Activated CD4-positive, alpha-beta T cell treated with anti-CD3 and anti-CD28 coated beads, Interleukin-2, amount 50 U/mL, for 4 hours (primary cell): ENCODE data around the gene PARS2.

Experiments
- DNase-seq, 2 experiments: peaks; one replicate each; pipeline ENCODE4 v3.0.0-alpha.2; 2020

The PARS2 gene

GRCh38 chr1:54716299-54717047 lies 47.9 kb downstream of the PARS2 start:
- DNase-seq, result no peak

GRCh38 chr1:54715493-54716298 lies 48.6 kb downstream of the PARS2 start, which contains the start of gene TTC4:
Gene TTC4, plus strand, starts transcription at chr1:54715861. Its CDS starts 48 bp downstream, at chr1:54715909.
- DNase-seq, result peak; percentile 71 to 77

- no peak for DNase-seq
These were observed 49.3 kb downstream of the PARS2 start for GRCh38 chr1:54714881-54715492.

- no peak for DNase-seq
These were observed 52.8 kb downstream of the PARS2 start for GRCh38 chr1:54711536-54711935.

- DNase-seq, result no peak
These were observed 53.5 kb downstream of the PARS2 start for GRCh38 chr1:54710841-54711240.

GRCh38 chr1:54710434-54710833 lies 53.9 kb downstream of the PARS2 start:
- DNase-seq, result no peak

- DNase-seq, result no peak
These were observed 54.6 kb downstream of the PARS2 start for GRCh38 chr1:54709547-54710292.

GRCh38 chr1:54708385-54708784 lies 55.9 kb downstream of the PARS2 start:
- no peak for DNase-seq
